Esophagus (tissue), 2 donors: ENCODE measurements around the gene NFS1. TPM values are rescaled to one million over a fixed set of nuclear protein-coding genes. Genes with fewer than 3 reads are reported as not detected.

ENCODE experiments used
- H3K27ac ChIP-seq, 2 donors: one replicate each; pipeline ENCODE4 v1.5.1; 2013; ENCODE audit warnings: low read depth in 2 of 2, mild to moderate bottlenecking in 2 of 2, inconsistent platforms in 1 of 2, low read length in 1 of 2, moderate library complexity in 1 of 2
- H3K27me3 ChIP-seq, 2 donors: one replicate each; pipeline ENCODE4 v1.6.1; 2013; ENCODE audit warnings: low read length in 2 of 2, control low read depth in 1 of 2, mild to moderate bottlenecking in 1 of 2; ENCODE audit not compliant: insufficient read depth in 2 of 2, control insufficient read depth in 1 of 2
- H3K36me3 ChIP-seq, 2 donors: one replicate each; pipeline ENCODE4 v1.6.1; 2013; ENCODE audit warnings: low read length in 1 of 2; ENCODE audit not compliant: control insufficient read depth in 2 of 2, insufficient read depth in 2 of 2
- H3K4me1 ChIP-seq, 2 donors: one replicate each; pipeline ENCODE4 v1.6.1; 2013; ENCODE audit warnings: low read length in 1 of 2; ENCODE audit not compliant: control insufficient read depth in 2 of 2, insufficient read depth in 2 of 2
- H3K4me3 ChIP-seq, 2 donors: one replicate each; pipeline ENCODE4 v1.5.1; 2013; ENCODE audit warnings: low read length in 2 of 2, mild to moderate bottlenecking in 2 of 2, low read depth in 1 of 2, moderate library complexity in 1 of 2
- H3K9me3 ChIP-seq, 2 donors: one replicate each; pipeline ENCODE4 v1.6.1; 2013; ENCODE audit warnings: mild to moderate bottlenecking in 2 of 2, low read depth in 1 of 2, low read length in 1 of 2, moderate library complexity in 1 of 2; ENCODE audit not compliant: control insufficient read depth in 2 of 2, insufficient read depth in 1 of 2
- WGBS, 2 donors: extraction: QIAGEN DNeasy Blood & Tissue Kit; methylation state at CpG; one replicate each; pipeline ENCODE4 v1.1.7; 2013; 5-methylcytosine and 5-hydroxymethylcytosine counted together
- polyA plus RNA-seq, 2 donors: library from polyadenylated mRNA; stranded (reverse); fragments of 200-250 nt; gene quantifications; one replicate each; pipeline ENCODE4 v1.2.3, GENCODE V29; 2013
- donor health status: healthy with polysubstance abuse.
- donor health status: Bipolar disorder and iron deficiency.

Gene NFS1
- polyA plus RNA-seq, 2 donors: 18.2 to 23.4 TPM

DNA sequence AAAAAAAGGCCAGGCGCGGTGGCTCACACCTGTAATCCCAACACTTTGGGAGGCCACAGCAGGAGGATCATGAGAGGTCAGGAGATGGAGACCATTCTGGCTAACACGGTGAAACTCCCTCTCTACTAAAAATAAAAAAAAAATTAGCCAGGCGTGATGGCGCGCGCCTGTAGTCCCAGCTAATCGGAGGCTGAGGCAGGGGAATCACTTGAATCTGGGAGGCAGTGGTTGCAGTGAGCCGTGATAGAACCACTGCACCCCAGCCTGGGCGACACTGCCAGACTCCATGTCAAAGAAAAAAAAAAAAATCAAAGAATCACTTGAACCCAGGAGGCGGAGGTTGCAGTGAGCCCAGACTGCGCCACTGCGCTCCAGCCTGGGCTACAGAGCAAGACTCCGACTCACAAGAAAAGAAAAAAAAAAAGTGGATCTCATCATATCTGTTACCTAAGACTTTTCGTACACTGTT is 38.7 kb upstream of the NFS1 start:
- Histone ChIP-seq H3K27ac (no peak overlapping the region), H3K9me3 (no peaks in the 10 kb centered on the region), H3K4me1 (no peaks in the 10 kb centered on the region), H3K4me3 (no peak overlapping the region), H3K36me3 (peaks cover 0 to 10% of the 10 kb centered on the region in 2 donors), H3K27me3 (no peaks in the 10 kb centered on the region)
- 91 to 96% methylated on average over 15 of the region's 15 CpGs for WGBS, 2 donors

DNA sequence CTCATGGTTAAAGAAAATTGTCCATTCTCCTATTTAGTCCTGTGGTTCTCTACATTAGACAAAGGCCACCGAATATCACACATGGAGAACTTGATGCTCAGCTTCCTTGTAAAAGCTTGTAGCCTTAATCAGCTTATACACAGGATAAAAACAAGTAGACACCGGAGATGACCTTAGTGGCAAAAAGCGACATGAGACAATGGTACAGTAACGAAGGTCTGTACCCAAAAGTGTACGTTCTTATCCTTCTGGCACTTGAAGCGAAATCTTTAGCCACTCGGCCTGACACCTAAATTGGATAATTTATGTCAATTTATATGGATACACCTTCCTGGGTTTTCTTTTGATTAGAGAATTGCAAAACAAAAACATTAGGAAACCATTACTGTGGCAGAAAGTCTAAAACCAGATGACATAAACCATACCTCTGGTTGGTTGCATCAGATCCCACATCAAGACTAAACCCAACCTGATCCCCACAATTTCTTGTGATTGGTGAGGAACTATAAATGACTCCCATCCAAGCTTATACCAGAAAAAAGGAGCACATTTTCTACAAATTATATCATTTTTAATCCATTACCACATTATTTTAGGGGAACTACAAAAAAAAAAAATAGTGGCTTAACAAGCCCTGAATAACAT is 36.8 kb upstream of the NFS1 start:
- no peaks in the 10 kb centered on the region for H3K4me1 ChIP-seq
- H3K27ac ChIP-seq: no peak overlapping the region
- no peaks in the 10 kb centered on the region for H3K27me3 ChIP-seq
- WGBS, 2 donors: 48 to 55% methylated on average over 7 of the region's 7 CpGs
- H3K4me3 ChIP-seq: peak overlapping the region in 1 of 2 donors; percentile 3
- H3K36me3 ChIP-seq: peaks cover 2 to 14% of the 10 kb centered on the region in 2 donors
- H3K9me3 ChIP-seq: no peaks in the 10 kb centered on the region

- no peak overlapping the region for H3K4me3 ChIP-seq
- H3K27ac ChIP-seq: no peak overlapping the region
- H3K4me1 ChIP-seq: no peaks in the 10 kb centered on the region
- no peaks in the 10 kb centered on the region for H3K27me3 ChIP-seq
- WGBS, 2 donors: 61 to 62% methylated on average over 4 of the region's 4 CpGs
- H3K9me3 ChIP-seq: no peaks in the 10 kb centered on the region
- H3K36me3 ChIP-seq: peaks cover 2 to 12% of the 10 kb centered on the region in 2 donors
Observed at GRCh38 chr20:35734777-35735649, 35.9 kb upstream of the NFS1 start.

- no peaks in the 10 kb centered on the region for H3K4me1 ChIP-seq
- no peak overlapping the region for H3K4me3 ChIP-seq
Observed at GRCh38 chr20:35734374-35734773, 35.2 kb upstream of the NFS1 start.

DNA sequence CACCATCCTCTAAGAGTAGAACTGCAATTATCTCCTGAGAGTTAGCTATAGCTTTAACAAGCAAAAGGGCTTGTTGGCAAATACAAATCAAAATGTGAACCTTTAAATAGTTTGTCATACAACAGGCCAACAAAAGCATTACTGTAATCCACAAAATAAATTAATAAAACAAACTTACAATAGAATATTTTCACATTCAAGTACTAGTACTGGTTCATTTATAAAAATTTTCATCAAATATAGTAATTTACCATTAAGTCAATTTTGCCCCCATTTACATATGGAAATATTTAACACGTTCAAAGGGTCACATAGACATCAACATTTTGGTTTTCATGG is 33.5 kb upstream of the NFS1 start:
- H3K27ac ChIP-seq: no peak overlapping the region
- WGBS, 2 donors: 42 to 53% methylated on average over 1 of the region's 1 CpG
- H3K4me3 ChIP-seq: no peak overlapping the region
- no peaks in the 10 kb centered on the region for H3K9me3 ChIP-seq
- H3K27me3 ChIP-seq: no peaks in the 10 kb centered on the region
- no peaks in the 10 kb centered on the region for H3K4me1 ChIP-seq
- peaks cover 6 to 14% of the 10 kb centered on the region in 2 donors for H3K36me3 ChIP-seq

More at GRCh38 chr20:35734374-35734773, 35.2 kb upstream of the NFS1 start:
- peaks cover 2 to 13% of the 10 kb centered on the region in 2 donors for H3K36me3 ChIP-seq
- no peaks in the 10 kb centered on the region for H3K27me3 ChIP-seq
- no peak overlapping the region for H3K27ac ChIP-seq
- no peaks in the 10 kb centered on the region for H3K9me3 ChIP-seq

DNA sequence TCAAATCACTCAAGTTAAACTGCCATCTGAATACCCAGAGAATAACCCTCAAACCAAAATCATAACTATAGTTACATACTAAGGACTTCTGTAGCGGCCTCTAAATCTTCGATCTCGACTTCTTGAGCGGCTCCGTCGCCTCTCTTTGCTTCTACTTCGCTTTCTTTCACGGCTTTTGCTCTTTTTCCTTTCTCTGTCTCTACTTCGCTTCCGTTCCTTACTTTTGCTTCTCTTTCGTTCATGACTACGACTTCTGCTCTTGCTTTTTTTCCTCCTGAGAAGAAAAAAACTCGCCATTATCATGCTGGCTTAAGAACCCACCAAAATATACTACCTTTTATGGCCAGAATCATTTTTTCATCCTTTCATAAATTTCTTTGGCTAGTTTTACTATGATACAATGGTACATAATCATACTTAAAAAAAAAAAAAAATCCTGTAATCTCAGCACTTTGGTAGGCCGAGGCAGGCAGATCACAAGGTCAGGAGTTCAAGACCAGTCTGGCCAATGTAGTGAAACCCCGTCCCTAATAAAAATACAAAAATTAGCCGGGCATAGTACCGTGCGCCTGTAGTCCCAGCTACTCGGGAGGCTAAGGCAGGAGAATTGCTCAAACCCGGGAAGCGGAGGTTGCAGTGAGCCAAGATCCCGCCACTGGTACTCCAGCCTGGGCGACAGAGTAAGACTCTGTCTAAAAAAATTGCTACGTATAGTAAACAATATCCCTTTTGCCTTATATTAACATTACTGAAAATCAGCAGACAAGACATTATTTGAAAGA is 32.9 kb upstream of the NFS1 start:
- Histone ChIP-seq H3K9me3 (no peaks in the 10 kb centered on the region), H3K27ac (no peak overlapping the region), H3K4me1 (no peaks in the 10 kb centered on the region), H3K27me3 (no peaks in the 10 kb centered on the region), H3K36me3 (peaks cover 6 to 15% of the 10 kb centered on the region in 2 donors), H3K4me3 (no peak overlapping the region)
- 83 to 84% methylated on average over 24 of the region's 24 CpGs for WGBS, 2 donors

GRCh38 chr20:35731469-35731788 is 32.3 kb upstream of the NFS1 start:
- H3K27ac ChIP-seq: no peak overlapping the region
- H3K4me3 ChIP-seq: no peak overlapping the region
- H3K36me3 ChIP-seq: peaks cover 10 to 17% of the 10 kb centered on the region in 2 donors
- 51 to 53% methylated on average over 2 of the region's 2 CpGs for WGBS, 2 donors
- no peaks in the 10 kb centered on the region for H3K27me3 ChIP-seq
- H3K4me1 ChIP-seq: no peaks in the 10 kb centered on the region
- no peaks in the 10 kb centered on the region for H3K9me3 ChIP-seq

- H3K4me1 ChIP-seq: no peaks in the 10 kb centered on the region
- no peak overlapping the region for H3K27ac ChIP-seq
- no peak overlapping the region for H3K4me3 ChIP-seq
- H3K9me3 ChIP-seq: no peaks in the 10 kb centered on the region
- H3K36me3 ChIP-seq: peaks cover 10 to 20% of the 10 kb centered on the region in 2 donors
- WGBS, 2 donors: 33 to 37% methylated on average over 4 of the region's 4 CpGs
- H3K27me3 ChIP-seq: no peaks in the 10 kb centered on the region
Observed at GRCh38 chr20:35730583-35731468, 31.7 kb upstream of the NFS1 start.
